HG02678 (cell line): Measurements from ENCODE around the gene KCNMB2.

Experiments
- ATAC-seq: cut with Tn5 transposase; IDR thresholded peaks from one replicate; pipeline ENCODE4 v1.9.1; 2021; ENCODE audit warnings: mild to moderate bottlenecking, moderate library complexity; ENCODE audit not compliant: unreplicated experiment

The KCNMB2 gene

DNA sequence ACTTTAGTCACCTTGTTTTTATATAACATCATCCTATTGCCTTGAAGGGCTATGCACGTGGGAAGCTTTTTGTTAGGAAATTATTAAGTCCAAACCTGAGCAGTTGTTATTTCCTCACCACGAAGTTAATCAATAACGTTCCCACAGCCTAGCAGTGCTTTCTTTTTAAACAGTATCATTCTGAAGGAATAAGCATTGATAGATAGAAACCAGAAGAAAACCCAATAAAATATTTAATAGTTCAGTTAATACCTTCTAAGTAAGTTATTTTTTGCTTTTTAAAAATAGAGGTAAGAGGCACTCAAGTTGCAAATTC is 149.3 kb downstream of the KCNMB2 start:
- peak; percentile 46 for ATAC-seq

DNA sequence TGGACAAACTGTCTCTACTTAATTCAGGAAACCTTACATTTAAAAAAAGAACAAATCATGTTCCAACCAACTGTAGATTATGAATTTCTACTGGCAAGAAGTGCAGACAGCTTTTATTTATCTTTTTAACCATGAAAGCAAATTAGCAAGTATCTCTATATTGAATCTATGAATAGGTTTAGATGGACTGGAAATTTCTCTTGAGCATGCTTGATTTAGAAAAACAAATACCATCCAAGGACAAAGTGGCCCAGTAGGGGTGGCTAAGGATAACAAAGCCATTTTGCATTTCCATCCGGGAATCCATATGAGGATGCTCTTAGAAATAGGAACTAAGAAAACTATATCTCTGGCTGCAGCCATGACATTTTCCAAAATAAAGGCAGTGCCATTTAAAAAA is 150.6 kb downstream of the KCNMB2 start:
- ATAC-seq, result no peak

DNA sequence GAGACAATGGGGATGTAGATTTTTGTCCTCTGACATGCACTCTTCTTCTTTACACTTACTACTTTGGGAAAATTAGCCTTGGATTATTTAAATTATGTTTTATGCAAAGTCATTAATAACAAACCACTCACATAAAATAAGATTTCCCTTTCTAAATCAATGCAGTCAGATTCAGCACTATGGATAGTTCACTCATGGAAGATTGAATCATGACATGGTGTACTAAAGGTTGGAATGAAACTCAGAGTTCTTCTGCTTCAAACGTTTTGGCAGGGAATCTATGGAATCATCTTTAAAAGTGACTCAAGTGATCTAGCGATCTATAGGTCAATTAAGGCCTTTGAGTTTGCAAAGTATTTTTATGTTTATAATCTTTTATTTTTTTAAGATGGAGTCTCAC is 154.3 kb downstream of the KCNMB2 start:
- ATAC-seq, result no peak

DNA sequence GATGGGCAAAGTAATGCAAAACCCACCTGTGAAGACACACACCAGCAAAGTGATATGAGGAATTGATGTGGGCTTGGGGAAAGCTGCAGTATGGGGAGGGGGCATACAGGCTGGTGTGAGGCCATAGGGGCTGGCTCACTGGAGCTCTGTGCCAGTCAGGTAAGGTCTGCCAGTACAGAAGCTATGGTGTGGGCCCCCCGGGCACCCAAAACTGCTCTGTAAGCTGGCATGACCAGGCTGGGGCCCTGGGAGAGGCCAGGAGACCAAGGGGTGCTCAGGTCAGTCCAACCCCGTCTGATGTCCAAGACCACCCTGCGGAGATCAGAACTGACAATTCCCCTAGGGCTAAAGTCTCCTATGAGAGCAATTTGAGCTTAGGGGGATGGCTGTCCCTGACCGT is 163.1 kb downstream of the KCNMB2 start:
- no peak for ATAC-seq

DNA sequence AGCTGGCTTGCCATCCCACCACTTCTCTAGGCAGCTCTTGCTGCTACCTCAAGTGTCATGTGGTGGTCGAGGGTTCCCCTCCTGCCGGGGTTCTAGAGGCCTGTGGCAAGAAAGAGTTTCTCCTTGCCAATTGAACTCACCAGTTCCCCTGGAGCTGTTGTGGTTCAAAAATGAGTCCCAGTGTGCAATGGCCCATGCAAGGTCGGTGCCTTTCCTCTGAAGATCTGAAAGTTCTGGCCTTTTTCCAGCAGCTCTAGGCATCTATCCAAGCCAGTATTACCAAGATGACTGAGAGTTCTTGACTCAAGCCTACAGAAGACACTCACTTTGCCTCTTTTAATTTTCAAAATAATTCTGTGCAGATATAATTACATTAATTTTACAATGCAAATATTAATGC is 163.6 kb downstream of the KCNMB2 start:
- ATAC-seq, result no peak

DNA sequence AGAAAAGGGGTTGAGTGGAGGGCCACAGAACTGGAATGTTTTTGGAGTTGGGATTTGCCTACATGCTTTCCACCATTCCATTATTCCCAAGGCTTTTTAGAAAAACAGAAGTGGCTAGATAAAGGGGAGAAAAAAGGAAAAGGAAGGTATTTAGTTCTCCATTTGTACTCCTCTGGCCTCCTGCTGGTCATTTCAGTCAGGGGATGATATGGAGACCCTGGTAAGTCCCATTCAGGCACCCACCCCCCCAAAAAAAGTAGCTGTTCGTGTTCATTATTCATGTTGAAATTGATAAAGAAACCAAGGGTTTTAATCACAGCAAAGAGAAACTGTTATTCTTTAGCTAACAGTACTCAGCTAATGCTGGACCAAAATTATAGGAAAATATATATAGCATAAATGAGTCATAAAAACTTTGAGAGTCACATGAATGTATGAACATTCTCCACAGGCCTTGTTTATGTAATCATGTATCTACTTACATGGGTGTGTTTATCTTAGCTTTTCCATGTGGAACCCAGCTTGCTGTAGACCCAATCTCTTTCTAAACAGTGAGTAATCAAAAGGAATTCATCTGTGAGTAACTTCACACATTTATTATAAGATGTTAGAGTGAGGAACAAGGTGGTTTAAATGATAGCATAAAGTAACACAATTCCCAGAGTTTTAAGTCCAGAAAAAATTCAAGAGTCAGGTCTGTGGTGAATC is 167.2 kb downstream of the KCNMB2 start:
- no peak for ATAC-seq

DNA sequence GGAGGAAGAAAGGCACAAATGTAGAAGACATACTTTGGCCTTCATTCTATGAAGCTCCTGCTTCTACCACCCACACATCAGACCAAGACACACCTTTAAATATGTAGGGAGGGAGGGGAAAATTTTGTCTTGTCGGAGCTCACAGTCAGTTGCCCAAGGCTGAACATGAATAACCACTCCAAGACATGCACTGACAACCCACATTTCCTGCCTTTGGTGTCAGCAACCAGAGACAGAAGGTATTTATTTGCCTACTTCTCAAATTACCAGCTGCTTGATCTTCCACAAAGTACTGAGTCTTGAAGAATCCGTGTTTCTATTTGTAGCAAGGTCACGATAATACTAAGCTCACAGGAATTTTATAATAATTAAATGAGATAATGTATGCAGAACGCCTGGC is 169.7 kb downstream of the KCNMB2 start:
- no peak for ATAC-seq

DNA sequence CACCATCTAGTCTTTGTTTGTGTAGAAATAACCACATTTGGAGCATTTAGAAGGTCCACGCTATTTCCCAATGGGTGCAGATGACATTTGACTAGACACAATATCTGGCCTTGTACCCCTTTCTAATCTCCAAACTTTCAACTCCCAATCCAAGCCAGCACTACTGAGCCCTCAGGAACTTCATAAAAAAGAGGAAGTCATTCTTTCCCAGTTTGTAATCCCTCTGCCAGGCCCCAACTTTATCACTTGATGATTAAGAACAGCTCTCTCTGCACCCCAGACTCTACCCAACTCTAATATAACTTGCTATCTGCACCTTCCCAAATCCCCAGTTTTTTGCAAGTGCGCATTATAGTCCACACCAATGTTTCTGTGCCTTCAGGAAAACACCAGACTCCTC is 170.2 kb downstream of the KCNMB2 start:
- no peak for ATAC-seq

DNA sequence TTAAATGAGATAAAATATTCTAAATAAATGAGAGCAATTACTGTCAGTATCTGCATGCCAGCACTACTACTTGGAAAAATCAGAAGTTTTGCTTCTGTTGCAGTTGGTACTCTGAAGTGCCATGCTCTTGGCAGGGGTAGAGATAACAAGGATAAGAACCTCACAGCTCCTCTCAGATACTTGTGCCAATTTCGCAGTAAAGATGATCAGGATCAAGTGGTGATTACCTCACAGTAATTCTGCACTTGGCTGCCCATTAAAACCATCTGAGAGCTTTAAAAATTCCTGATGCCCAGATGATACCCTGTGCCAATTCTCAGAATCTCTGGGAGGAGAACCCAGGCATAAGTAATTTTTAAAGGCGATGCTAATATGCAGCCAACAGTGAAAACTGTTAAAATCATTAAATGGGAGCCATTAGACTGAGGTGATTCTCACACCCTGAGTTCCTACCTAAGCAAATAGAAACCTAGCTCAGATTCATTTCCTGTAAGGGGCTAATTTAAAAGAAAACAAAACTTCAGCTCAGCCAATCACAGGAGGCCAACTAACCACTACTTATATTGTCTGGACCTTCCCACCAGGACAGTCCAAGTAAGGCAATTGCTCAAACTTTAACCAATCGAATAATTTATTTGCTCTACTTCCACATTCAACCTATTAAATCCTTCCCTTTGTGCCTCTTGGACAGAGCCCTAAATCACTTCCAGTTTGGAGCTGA is 171.2 kb downstream of the KCNMB2 start:
- peak; percentile 65 for ATAC-seq

DNA sequence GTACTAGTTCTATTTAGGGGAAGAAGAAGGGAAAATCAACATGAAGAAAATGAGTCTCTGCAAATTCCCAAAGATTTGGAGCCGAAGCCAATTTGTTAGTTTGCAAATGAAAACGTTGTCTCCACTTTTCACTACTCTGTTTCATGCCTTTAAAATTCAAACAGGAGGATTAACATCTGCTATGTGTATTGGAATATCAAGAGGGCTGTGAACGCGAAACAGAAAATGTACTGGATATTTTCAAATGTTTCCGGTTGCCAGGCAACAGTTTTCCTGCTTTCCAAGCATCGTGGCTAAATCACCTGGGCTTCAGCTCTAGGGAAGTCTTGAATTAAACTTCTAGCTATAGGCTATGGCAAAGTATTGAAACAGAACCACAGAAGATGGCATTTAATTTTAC is 172.8 kb downstream of the KCNMB2 start:
- no peak for ATAC-seq

DNA sequence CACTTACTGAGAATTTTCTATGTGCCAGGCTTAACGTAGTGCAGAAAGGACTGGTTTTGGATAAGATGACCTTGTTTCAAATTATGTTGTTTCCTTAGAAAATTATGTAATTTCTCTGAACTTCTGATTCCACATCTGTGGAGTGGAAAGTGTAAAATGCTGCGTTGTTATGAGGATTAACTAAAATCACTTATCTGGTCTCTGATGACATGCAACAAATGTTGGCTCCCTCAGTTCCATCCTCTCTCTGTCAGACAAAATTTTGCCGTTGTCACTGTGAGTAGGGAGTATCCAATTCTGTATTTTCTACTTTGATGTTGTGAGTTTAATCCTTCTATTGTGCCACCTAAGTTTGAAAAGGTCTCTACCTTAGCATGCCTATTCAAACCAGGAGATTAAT is 175.5 kb downstream of the KCNMB2 start:
- ATAC-seq, result no peak

DNA sequence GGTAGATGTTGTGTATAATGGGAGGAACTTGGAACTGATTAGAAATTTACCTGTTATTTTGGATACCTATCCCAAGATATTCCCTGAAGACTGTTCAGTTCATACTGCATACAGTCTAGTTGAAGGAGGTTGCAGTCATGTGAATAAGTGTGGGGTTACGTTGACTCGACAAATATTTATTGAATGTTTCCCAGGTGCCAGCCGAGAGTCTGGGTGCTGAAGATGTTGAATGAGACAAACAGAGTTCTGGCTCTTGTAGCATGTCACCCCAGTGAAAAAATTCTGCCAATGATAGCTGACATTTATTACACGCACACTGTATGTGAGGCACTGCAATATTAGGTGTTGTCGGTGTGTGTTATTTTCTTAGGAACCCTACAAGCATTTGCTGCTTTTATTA is 176.0 kb downstream of the KCNMB2 start:
- ATAC-seq, result no peak

DNA sequence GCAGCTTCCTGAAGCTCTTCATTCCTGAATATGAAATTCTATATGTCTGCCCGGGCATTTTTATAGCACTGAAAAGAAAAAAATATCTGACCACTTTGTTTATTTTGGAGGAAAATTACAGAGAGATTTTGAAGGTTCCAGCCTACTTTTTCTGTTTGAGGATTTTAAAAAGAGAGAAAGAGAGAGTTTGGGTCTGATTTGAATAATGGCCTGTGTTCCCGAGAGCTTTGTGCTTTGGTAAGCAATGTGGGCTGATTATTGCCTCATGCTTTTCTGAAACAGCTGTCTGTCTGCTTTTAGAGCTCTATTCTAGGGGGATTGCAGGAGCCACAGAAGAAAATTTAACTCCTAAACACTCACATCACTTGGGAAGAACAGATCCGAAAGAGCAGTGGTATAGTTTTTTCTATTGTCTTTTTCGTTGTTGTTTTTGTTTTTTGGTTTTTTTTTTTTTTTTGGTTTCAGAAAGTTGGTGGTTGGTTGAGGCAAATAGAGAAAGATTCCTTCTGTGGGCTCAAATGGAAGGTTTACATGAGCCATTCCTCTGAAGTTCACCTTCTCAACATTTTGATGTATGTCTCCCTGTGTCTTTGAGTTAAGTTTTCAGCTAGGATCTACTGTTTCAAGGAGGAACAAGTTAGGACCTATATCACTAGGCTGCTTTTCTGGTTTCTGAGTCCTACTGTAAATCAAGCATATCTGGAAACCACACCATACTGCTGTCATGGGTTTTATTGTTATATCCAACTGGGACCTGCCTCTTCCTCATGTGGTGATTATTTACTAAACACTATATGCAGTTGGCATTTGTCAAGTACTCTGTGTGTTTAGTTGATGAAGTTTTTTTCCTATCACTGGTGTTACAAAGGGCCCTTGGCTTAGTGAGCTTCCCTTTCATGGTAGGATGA is 178.9 kb downstream of the KCNMB2 start:
- ATAC-seq, result no peak

DNA sequence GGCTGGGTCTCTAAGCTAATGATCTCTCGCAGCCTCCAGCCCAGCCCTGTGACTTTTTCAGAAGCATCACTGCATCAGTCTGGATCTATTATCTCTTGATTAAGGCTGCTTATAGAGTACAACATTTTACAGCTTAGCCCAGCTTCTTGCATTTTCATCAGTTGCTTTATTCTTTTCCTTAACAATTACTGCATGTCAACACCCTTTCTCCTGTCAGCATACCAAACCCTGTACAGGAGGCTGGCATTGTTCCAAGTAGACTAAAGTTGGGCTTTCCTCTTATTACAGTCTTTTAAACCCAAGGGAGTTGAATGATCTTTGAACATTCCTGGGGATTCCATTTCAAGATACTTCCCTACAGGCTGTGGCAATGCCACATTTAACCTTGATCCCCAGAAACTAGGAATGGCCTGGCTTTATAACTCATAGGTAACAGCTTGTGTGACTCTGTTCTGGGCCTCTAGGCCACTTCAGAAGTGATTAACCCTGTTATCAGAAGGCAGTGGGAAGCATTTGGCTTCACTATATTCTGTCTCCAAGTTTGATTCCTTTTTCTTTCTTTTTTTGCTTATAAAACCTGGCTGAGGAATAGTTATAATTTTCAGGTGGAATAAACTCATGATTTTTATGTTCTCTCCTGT is 182.9 kb downstream of the KCNMB2 start:
- no peak for ATAC-seq

DNA sequence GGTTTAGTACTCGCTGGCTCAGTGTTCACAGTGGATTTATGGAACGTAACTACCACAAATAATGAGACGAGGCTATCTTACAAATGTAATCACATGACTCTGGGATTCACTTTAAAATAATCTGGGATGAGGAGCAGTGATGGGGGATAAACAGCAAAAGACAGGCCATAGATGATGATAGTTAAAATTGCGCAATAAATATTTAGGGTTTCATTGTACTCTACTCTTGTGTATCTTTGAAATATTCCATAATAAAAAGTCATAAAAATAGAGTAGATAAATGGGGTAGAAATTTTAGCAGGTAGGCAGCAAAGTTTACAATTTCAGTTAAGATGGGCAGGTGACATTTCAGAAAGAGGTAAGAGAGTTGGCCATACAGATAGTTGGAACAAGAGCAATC is 196.6 kb downstream of the KCNMB2 start:
- ATAC-seq, result no peak

DNA sequence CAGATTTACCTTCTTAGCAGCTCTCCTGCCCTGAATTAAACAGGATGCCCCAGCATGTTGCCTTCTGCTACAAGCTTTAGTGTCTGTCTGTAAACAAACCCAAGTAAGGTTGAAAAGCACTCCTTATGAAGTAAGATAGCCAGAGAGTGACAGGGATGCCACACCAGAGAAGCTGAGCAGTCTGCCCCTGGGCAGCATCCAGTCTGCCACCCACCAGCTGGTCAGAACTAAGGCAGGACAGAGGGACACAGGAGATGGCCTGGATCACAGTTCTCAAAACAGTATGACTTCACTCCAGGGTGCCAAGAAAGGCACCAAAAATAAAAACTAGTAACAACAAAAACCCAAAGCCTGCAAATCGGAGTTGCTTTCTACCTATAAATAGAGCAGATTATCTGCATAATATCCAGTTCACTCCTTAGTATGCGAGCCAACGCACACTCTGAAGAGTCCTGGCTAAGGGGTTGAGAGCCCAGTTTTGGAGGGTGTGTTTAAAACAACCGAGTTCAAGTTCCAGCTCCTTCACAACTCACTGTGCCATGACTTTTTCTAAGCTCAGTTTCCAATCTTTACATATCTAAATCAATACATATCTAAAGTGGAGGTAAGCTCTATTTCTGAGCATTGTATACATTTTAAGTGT is 198.9 kb downstream of the KCNMB2 start:
- no peak for ATAC-seq

DNA sequence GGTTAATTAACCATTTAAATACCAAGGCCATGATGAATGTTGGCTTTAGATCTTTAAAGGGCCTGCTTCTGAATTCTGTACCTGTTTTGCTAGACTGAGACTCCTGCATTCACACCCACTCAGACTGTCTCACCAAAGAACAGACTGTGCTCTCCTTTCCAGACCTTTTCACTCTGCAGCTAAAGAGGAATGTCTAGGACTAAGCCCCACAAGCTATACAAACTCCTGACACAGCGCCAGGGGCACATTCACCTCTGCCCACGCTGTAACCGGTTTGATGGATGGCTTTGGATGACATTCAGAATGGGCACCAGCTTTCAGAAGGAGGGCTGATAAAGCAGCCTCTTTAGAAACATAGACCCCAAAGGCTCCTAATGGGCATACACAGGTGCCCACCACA is 200.1 kb downstream of the KCNMB2 start:
- no peak for ATAC-seq

DNA sequence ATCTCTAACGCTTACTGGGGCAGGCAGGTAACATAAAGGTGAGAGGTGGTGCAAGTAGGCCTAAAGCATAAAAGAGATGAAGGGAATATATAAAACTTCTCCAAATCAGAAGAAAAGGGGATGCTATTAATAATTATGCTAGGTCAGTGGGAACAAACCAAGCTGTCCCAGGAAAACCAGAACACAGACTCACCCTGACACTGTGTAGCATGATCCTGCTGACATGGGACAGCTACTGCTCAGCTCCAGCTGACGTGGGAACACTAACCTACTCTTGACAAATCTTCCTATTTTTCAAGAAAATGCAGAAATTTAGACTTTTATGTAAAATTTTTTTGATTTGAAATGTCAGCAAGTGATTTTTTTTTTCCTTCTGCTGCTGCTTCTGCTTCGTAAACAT is 203.5 kb downstream of the KCNMB2 start:
- ATAC-seq, result no peak

DNA sequence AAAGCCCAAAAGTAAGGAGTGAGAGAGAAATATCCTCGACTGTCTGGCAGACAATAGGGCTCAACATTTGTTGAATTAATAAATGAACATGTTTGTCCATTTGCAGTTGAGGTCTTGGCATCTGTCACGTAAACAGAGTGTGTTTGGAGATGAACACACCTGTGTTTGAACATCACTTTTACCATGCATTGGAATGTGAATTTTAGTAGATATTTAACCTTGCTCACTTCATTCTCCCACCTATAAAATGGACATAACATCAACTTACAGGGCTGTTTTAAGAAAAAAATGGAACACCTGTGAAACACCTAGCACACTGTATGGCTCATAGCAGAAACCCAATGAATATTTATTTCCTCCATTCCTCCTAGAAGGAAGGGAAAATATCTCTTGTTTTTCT is 204.8 kb downstream of the KCNMB2 start:
- ATAC-seq, result no peak

DNA sequence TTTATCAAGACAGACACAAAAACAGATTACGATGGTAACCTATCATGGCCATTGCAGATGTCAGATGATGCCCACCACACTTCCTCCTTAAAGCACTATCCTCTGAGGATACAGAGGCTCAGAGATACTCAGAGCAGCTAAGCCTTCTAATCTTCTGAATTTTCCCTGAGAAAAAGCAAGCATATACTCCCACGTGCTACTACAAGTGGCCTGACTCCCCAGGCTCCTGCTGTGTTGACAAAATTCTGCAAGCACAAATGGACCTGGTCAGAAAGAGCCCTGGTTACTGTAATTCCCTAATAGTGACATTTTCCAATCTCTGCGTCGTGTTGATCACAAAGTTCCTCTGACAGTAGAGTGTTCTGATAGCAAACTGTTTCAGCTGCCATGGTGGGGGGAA is 207.1 kb downstream of the KCNMB2 start:
- no peak for ATAC-seq
